ENCODE results near the gene MCRIP2.

The MCRIP2 gene

GRCh38 chr16:616733-617586 is 24.7 kb upstream of the MCRIP2 start:
- no peak for DNase-seq (ENCODE audit: low read depth)

DNA sequence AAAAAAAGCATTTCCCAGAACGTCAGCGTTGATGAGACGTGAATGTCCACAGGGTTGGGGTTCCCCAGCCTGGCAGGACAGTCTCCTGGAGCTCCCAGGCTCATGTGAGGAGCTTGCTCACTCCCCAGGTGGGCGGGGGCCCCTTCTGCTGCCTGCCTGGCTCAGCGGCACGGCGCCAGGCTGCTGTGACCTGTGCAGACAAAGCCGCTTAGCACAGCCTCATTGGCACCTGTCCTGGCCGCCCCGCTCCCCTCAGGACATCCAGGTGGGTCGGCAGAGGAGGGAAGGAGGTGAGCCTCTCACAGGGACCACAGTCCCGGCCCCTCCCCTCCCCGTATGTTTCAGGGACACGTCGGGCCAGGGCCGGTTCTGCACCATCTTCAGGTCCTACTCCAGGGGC is 23.8 kb upstream of the MCRIP2 start:
- no peak for DNase-seq (ENCODE audit: low read depth)

GRCh38 chr16:619476-620100 is 22.0 kb upstream of the MCRIP2 start:
- no peak for DNase-seq (ENCODE audit: low read depth)

GRCh38 chr16:620700-621525 is 20.7 kb upstream of the MCRIP2 start:
- DNase-seq (ENCODE audit: low read depth) = no peak

DNA sequence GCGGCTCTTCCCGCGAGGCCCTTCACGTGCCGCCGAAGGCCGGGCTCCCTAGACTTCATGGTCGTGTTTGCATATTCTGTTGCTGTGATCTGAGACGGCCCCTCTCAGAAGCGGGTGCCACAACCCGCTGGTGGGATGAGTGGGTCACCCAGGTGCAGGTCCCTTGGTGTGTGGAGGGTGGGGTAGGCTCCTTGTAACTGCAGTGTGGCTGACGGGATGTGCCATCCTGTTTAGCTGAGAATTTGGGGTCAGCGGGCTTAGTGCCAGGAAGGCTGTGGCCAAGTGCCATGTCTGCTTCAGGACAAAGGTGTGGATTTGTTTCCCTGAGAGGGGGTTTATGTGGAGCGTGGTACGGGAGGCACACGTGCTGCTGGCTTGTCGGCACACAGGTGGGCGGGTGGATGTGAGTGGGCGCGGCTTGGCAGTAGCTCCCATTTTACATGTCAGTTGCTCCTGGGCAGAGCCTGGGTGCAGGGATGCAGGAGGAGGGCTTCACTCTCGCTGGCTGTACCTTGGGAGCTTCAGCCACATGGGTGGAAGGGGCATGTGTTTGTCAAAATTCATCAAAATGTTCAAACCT is 20.0 kb upstream of the MCRIP2 start:
- DNase-seq (ENCODE audit: low read depth) = no peak

- no peak for DNase-seq (ENCODE audit: low read depth)
Measured at GRCh38 chr16:622920-623280, 18.7 kb upstream of the MCRIP2 start.

- no peak for DNase-seq (ENCODE audit: low read depth)
Measured at GRCh38 chr16:624526-625070, 17.0 kb upstream of the MCRIP2 start.

DNA sequence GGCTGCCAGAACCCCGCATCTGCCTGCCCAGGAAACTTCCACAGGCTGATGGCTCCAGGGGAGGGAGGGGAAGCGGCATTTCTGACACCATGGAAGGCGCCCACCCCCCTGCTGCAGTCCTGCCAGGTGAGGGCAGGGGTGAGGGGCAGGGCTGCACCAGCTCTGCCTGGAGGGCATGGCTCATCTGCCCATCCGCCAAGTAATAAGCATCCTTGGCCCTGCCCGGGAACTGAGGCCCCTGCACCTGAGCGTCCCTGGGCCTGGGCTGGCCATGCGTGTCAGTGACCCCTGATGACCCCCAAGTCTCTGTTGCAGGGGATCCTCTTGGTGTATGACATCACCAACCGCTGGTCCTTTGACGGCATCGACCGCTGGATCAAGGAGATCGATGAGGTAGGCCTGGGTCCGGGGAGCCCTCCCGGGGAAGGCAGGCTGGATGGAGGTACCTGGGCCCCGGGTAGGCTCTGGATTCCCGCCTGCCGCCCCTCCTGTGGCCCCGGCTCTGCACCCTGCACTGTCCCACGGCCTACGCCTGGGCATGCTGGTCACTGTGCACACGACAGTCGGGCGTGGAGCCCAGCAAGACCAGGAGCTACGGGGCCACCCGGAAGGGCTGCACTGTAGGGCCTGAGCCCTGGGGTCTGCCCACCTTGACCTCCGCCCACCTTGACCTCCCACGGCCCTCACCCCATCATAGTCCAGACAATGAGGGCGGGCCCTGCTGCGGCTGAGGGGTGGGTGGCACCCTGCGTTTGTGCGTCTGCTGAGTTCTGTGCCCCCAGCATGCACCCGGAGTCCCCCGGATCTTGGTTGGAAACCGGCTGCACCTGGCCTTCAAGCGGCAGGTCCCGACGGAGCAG is 16.3 kb upstream of the MCRIP2 start:
- no peak for DNase-seq (ENCODE audit: low read depth)

GRCh38 chr16:625977-626765 is 15.5 kb upstream of the MCRIP2 start:
- DNase-seq (ENCODE audit: low read depth) = no peak

DNA sequence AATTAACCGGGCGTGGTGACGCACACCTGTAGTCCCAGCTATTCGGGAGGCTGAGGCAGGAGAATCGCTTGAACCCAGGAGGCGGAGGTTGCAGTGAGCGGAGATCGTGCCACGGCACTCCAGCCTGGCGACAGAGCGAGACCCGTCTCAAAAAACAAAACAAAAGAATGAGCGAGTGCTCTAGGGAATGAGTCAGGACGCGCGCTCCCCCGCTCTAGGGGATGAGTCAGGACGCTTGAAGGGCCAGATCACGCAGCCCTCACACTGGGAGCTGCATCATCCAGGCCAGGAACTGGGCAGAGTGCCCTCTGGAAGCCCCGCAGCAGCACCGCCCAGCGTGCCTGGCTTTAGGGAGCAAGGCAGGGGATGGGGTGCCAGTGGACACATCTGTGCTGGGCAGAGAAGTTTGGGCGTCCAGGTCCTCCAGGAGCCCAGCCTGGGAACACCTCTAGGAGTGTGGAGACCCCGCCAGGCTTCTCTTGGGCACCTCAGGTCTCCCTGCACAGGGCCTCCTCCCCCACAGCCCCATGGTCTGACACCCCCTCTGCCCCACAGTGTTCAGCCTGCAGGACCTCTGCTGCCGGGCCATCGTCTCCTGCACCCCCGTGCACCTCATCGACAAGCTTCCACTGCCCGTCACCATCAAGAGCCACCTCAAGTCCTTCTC is 14.7 kb upstream of the MCRIP2 start:
- peak; percentile 86 for DNase-seq (ENCODE audit: low read depth)

DNA sequence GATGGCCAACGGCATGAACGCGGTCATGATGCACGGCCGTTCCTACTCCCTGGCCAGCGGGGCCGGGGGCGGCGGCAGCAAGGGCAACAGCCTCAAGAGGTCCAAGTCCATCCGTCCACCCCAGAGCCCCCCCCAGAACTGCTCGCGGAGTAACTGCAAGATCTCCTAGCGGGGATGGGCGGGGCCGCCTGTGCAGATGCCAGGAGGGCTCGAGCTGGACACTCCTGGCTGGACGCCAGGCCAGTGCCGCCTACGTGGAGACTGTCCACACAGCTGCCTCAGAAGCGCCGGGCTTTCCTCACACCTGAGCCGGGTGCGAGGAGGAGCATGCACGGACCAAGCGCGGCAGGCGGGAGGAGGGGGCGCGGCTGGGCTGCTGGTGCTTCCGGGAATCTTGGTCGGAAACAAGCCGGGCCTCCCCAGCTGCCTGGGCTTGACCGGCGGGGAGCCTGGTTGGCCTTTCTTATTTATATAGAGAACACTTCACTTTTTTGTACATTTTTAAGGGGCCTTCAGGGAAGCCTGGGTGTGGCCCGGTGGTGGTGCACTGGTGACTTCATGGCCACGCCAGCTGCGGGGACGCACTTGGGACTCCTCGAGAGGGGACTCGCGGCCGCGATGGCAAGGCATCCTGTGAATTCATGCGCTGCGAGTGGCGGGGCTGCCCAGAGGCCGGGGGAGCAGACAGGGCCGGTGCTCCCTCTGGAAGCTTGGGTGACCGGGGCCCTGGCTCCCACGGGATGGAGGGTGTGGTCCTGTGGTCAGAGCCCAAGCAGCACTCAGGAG is 14.0 kb upstream of the MCRIP2 start:
- DNase-seq (ENCODE audit: low read depth) = no peak

GRCh38 chr16:628321-629061 is 13.1 kb upstream of the MCRIP2 start:
- no peak for DNase-seq (ENCODE audit: low read depth)

GRCh38 chr16:629185-629832 is 12.3 kb upstream of the MCRIP2 start:
- DNase-seq (ENCODE audit: low read depth) = no peak

DNA sequence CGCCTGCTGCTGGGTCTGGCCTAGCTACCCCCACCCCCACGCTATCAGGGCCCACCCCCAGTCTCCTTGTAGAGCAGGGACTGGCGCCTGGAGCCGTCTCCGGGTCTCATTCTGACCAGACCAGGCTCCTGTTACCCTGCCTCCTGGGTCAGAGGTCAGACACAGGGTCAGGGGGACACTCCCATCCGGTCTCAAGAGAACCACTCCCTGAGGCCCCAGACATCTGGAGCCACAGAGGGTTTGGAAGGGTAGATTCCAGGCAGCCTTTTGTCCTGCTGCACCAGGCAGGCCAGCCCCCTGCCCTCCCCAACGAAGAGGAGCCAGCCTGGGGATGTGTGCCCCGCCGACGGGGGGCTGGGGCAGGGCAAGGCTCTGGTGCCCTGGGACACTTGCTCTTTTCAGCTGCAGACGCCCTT is 11.8 kb upstream of the MCRIP2 start:
- DNase-seq (ENCODE audit: low read depth) = no peak

GRCh38 chr16:630249-630814 is 11.3 kb upstream of the MCRIP2 start:
- no peak for DNase-seq (ENCODE audit: low read depth)

DNA sequence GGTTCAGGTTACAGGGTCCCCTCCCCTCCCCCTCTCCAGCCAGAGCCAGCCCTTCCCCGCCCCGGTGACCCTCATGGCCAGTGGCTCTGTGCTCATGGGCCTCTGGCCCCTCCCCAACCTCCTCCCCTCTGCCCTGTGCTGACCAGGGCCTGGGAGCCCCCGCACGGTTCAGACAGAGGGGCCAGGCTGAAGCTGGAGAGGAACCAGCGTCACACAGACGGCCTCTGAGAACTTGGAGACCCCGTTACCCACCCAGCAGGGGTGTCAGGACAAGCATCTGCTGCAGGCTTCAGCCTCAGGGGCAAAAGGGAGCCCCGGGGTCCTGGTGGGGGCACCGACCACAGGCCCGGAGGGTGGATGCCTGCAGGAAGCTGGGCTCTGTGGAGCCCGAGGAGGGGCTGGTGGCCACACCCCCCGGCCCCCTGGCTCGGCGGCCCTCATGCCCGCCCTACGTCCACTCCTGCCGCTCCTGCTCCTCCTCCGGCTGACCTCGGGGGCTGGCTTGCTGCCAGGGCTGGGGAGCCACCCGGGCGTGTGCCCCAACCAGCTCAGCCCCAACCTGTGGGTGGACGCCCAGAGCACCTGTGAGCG is 10.7 kb upstream of the MCRIP2 start, which contains the start of gene WFIKKN1:
Gene WFIKKN1, plus strand, starts transcription at position 171 of the 591 bp plus-strand sequence. Its CDS starts 269 bp downstream, at position 440.
- DNase-seq (ENCODE audit: low read depth) = no peak

Data from non-pigmented ciliary epithelial cell (primary cell).